Right lobe of liver (tissue), 6 donors: ENCODE data around the gene PAX1. TPM values are rescaled to one million over a fixed set of nuclear protein-coding genes. Genes with fewer than 3 reads are reported as not detected.

Experiments used
- ATAC-seq, 4 donors: fragments of 200-7000 bp; cut with Tn5 transposase; one replicate each; pipeline ENCODE4 v1.9.1; 2020; ENCODE audit warnings: mild to moderate bottlenecking in 4 of 4, moderate library complexity in 4 of 4
- DNase-seq, 3 donors: peaks; one replicate each; pipeline ENCODE4 v3.0.0-alpha.2; 2020
- H3K27ac ChIP-seq, 3 donors: fragments of 200-600 bp; one replicate each; pipeline ENCODE4 v1.8.0; 2022
- H3K27me3 ChIP-seq, 2 donors: fragments of 200-600 bp; one replicate each; pipeline ENCODE4 v1.8.0; 2022
- H3K36me3 ChIP-seq, 4 donors: fragments of 200-600 bp; sonication (generic) in 1 of 4; one replicate each; pipeline versions ENCODE4 v1.5.1 to v1.8.0; 2017 to 2022; ENCODE audit warnings: control low read depth in 1 of 4
- H3K4me1 ChIP-seq, 4 donors: fragments of 200-600 bp; sonication (generic) in 1 of 4; one replicate each; pipeline versions ENCODE4 v1.5.1 to v1.8.0; 2017 to 2022; ENCODE audit warnings: control low read depth in 1 of 4
- H3K4me3 ChIP-seq, 3 donors: fragments of 200-600 bp; one replicate each; pipeline ENCODE4 v1.8.0; 2022
- H3K9me3 ChIP-seq, 4 donors: fragments of 200-600 bp; sonication (generic) in 1 of 4; one replicate each; pipeline versions ENCODE4 v1.5.1 to v1.8.0; 2017 to 2022; ENCODE audit warnings: control low read depth in 1 of 4
- CTCF ChIP-seq, 4 donors: fragments of 200-600 bp in 3 of 4; fragments of 450-650 bp in 1 of 4; IDR thresholded peaks; one replicate each; pipeline versions ENCODE4 v1.5.1 to v1.8.0; 2016 to 2022; ENCODE audit warnings: antibody characterized with exemption in 4 of 4, mild to moderate bottlenecking in 2 of 4
- POLR2A ChIP-seq: fragments of 450-650 bp; IDR thresholded peaks from one replicate; pipeline ENCODE4 v1.6.1; 2017; ENCODE audit warnings: antibody characterized with exemption, mild to moderate bottlenecking
- WGBS: methylation state at CpG from one replicate; pipeline ENCODE4 v1.1.6; 2018; ENCODE audit warnings: low coverage, low lambda C conversion rate; ENCODE audit not compliant: insufficient coverage; ENCODE audit errors: missing lambda C conversion rate; 5-methylcytosine and 5-hydroxymethylcytosine counted together
- intact Hi-C, 2 donors: fragments of 100-400 bp; cut with DNase I; formaldehyde crosslinking; loops; one replicate each; pipeline versions ENCODE4 v1.11.2 to v1.14.1; 2022
- small RNA-seq, 2 experiments: library from RNA; depleted of rRNA; stranded (forward); fragments of <200 nt; gene quantifications; one replicate each; pipeline ENCODE3, GENCODE V24; 2016
- total RNA-seq, 6 experiments: library from RNA; depleted of rRNA in 2 of 6; stranded (reverse); fragments of >200 nt in 2 of 6; fragmentation: NEBNext Ultra II Directional in 3 of 6; extraction: Animal tissue kit (Norgen Biotek cat#: 25700) in 3 of 6; gene quantifications; one replicate each; pipeline versions ENCODE4 v1.1.0 to v1.2.4, GENCODE V29; 2016 to 2023
- donor health status: DM: no; HTN: yes; CAD: no.
- donor health status: DM: no; HTN: no; CAD: no.
- donor health status: DM: no; HTN: no; CAD: no.
- donor health status: DM: no; HTN: yes; CAD: no.
- donor health status: DM: no; HTN: yes; CAD: no.

The PAX1 gene
- total RNA-seq, 6 experiments from 2014 or later, result not detected

- Histone ChIP-seq H3K27ac (no peak overlapping the region), H3K4me3 (no peak overlapping the region), H3K27me3 (no peaks in the 10 kb centered on the region), H3K9me3 (no peaks in the 10 kb centered on the region), H3K36me3 (no peaks in the 10 kb centered on the region), H3K4me1 (no peaks in the 10 kb centered on the region)
- no peak for DNase-seq
- TF ChIP-seq POLR2A, result no peak
- no peak for TF ChIP-seq CTCF (IDR thresholded peaks at IDR 0.05)
- intact Hi-C loops, result no loop called here
- 69% methylated on average over 6 of the region's 10 CpGs for WGBS
- no peak for ATAC-seq
Measured at GRCh38 chr20:21767200-21767738, 61.8 kb downstream of the PAX1 start.

GRCh38 chr20:21767739-21768223 lies 62.3 kb downstream of the PAX1 start:
- ATAC-seq (peak in 1 of 4 donors; percentile 56), DNase-seq (no peak)
- no peaks in the 10 kb centered on the region for H3K27me3 ChIP-seq
- no peak for TF ChIP-seq POLR2A
- peak in 1 of 4 donors; percentile 34 for TF ChIP-seq CTCF (IDR thresholded peaks at IDR 0.05)
- H3K36me3 ChIP-seq, result no peaks in the 10 kb centered on the region
- no peak overlapping the region for H3K4me3 ChIP-seq
- no peaks in the 10 kb centered on the region for H3K9me3 ChIP-seq
- WGBS, result 5% methylated on average over 9 of the region's 22 CpGs
- H3K27ac ChIP-seq, result no peak overlapping the region
- intact Hi-C loops, result no loop called here
- no peaks in the 10 kb centered on the region for H3K4me1 ChIP-seq

Small RNA genes within 50 kb of the gene (small RNA-seq; reads per million reads assigned to genes)
- gene RPL41P1, result 0 reads per million in 2 experiments

Other genes starting within 250 kb of the PAX1 start
- not detected for gene NKX2-2, start 191.6 kb upstream of the PAX1 start, total RNA-seq